GM12878 (cell line): ENCODE results near the gene CEBPB. TPM values are rescaled to one million over a fixed set of nuclear protein-coding genes. Genes with fewer than 3 reads are reported as not detected.

Experiments
- CBX3 ChIP-seq: fragments of 200-600 bp; sonication (generic); IDR thresholded peaks from 2 replicates; pipeline ENCODE4 v1.6.1; 2016; ENCODE audit warnings: low read depth, borderline replicate concordance
- CBX5 ChIP-seq: sonication (generic); IDR thresholded peaks from 2 replicates; pipeline ENCODE4 v1.6.1; 2016; ENCODE audit warnings: low read depth, moderate library complexity, mild to moderate bottlenecking, inconsistent platforms
- JUND ChIP-seq: IDR thresholded peaks from 2 replicates; pipeline ENCODE4 v1.6.1; 2012; ENCODE audit warnings: low read depth, mild to moderate bottlenecking, low read length, improper control_type of control experiment, moderate library complexity
- MEF2A ChIP-seq: IDR thresholded peaks from 2 replicates; pipeline ENCODE4 v1.6.1; 2011; ENCODE audit warnings: low read depth, mild to moderate bottlenecking, low read length, moderate library complexity; ENCODE audit not compliant: insufficient read depth
- MLLT1 ChIP-seq: fragments of 450-650 bp; IDR thresholded peaks from 2 replicates; pipeline ENCODE4 v1.6.1; 2016; ENCODE audit warnings: mild to moderate bottlenecking
- NR2C1 ChIP-seq: fragments of 450-650 bp; IDR thresholded peaks from 2 replicates; pipeline ENCODE4 v1.6.1; 2017; ENCODE audit warnings: antibody characterized with exemption, mild to moderate bottlenecking, moderate library complexity
- PAX8 ChIP-seq: fragments of 450-650 bp; IDR thresholded peaks from 2 replicates; pipeline ENCODE4 v1.6.1; 2017; ENCODE audit warnings: mild to moderate bottlenecking, moderate library complexity
- PKNOX1 ChIP-seq: fragments of 450-650 bp; IDR thresholded peaks from 2 replicates; pipeline ENCODE4 v1.6.1; 2016; ENCODE audit warnings: mild to moderate bottlenecking
- SIX5 ChIP-seq: IDR thresholded peaks from 2 replicates; pipeline ENCODE4 v1.6.1; 2011; ENCODE audit warnings: mild to moderate bottlenecking, low read depth, low read length, moderate library complexity; ENCODE audit not compliant: severe bottlenecking
- polyA plus RNA-seq, 11 experiments: library from polyadenylated mRNA; depleted of rRNA in 4 of 11; unstranded in 6 of 11; stranded (reverse) in 5 of 11; fragments of >200 nt; fragmentation: Nextera tagmentation in 4 of 11; fragmentation: Illumina TruSeq in 1 of 11; extraction: Ambion mirVana in 4 of 11; extraction: Trizol in 1 of 11; gene quantifications; 1 replicate in 1 of 11; 2 replicates in 10 of 11; pipeline versions ENCODE4 v1.2.1 to v1.2.3, GENCODE V29; 2011 to 2016; ENCODE audit warnings: inconsistent platforms in 2 of 11, missing spikeins in 2 of 11, low read depth in 1 of 11
- total RNA-seq, 4 experiments: library from RNA; depleted of rRNA in 3 of 4; stranded (reverse); fragments of >200 nt in 3 of 4; fragmentation: Illumina TruSeq in 1 of 4; extraction: Trizol in 1 of 4; gene quantifications; 2 replicates each; pipeline versions ENCODE4 v1.2.1 to v1.2.3, GENCODE V29; 2013 to 2021
- TF ChIP-seq, protein P1 (sequence below): fragments of 150-350 bp; IDR thresholded peaks from 2 replicates; pipeline ENCODE4 v1.6.1; 2016; ENCODE audit warnings: low read depth, low read length
- TF ChIP-seq, protein P2 (sequence below): IDR thresholded peaks from 2 replicates; pipeline ENCODE4 v1.6.1; 2011; ENCODE audit warnings: borderline replicate concordance, low read depth, mild to moderate bottlenecking, moderate library complexity, mixed read lengths, low read length; ENCODE audit not compliant: insufficient read depth; ENCODE audit errors: extremely low read length
- TF ChIP-seq, protein P3 (sequence below): fragments of 450-650 bp; IDR thresholded peaks from 2 replicates; pipeline ENCODE4 v1.6.1; 2018; ENCODE audit warnings: mild to moderate bottlenecking, low read depth, moderate library complexity; ENCODE audit not compliant: partially characterized antibody

Gene CEBPB
- total and polyA plus RNA-seq, 10 of the 15 experiments (the other 5 are each of a cell fraction or from before 2014, with no cell fraction given) = 0.18 to 8.8 (median 1.6) TPM

GRCh38 chr20:50231854-50232253, 41.2 kb downstream of the CEBPB start (continued):
- TF ChIP-seq, protein P1, sequence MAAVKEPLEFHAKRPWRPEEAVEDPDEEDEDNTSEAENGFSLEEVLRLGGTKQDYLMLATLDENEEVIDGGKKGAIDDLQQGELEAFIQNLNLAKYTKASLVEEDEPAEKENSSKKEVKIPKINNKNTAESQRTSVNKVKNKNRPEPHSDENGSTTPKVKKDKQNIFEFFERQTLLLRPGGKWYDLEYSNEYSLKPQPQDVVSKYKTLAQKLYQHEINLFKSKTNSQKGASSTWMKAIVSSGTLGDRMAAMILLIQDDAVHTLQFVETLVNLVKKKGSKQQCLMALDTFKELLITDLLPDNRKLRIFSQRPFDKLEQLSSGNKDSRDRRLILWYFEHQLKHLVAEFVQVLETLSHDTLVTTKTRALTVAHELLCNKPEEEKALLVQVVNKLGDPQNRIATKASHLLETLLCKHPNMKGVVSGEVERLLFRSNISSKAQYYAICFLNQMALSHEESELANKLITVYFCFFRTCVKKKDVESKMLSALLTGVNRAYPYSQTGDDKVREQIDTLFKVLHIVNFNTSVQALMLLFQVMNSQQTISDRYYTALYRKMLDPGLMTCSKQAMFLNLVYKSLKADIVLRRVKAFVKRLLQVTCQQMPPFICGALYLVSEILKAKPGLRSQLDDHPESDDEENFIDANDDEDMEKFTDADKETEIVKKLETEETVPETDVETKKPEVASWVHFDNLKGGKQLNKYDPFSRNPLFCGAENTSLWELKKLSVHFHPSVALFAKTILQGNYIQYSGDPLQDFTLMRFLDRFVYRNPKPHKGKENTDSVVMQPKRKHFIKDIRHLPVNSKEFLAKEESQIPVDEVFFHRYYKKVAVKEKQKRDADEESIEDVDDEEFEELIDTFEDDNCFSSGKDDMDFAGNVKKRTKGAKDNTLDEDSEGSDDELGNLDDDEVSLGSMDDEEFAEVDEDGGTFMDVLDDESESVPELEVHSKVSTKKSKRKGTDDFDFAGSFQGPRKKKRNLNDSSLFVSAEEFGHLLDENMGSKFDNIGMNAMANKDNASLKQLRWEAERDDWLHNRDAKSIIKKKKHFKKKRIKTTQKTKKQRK = no peak
- TF ChIP-seq, protein P2, sequence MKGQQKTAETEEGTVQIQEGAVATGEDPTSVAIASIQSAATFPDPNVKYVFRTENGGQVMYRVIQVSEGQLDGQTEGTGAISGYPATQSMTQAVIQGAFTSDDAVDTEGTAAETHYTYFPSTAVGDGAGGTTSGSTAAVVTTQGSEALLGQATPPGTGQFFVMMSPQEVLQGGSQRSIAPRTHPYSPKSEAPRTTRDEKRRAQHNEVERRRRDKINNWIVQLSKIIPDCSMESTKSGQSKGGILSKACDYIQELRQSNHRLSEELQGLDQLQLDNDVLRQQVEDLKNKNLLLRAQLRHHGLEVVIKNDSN = no peak
- TF ChIP-seq PAX8 (no peak), JUND (no peak), CBX3 (no peak), SIX5 (no peak), MLLT1 (no peak), PKNOX1 (no peak), NR2C1 (no peak), MEF2A (no peak), CBX5 (no peak)
- TF ChIP-seq, protein P3, sequence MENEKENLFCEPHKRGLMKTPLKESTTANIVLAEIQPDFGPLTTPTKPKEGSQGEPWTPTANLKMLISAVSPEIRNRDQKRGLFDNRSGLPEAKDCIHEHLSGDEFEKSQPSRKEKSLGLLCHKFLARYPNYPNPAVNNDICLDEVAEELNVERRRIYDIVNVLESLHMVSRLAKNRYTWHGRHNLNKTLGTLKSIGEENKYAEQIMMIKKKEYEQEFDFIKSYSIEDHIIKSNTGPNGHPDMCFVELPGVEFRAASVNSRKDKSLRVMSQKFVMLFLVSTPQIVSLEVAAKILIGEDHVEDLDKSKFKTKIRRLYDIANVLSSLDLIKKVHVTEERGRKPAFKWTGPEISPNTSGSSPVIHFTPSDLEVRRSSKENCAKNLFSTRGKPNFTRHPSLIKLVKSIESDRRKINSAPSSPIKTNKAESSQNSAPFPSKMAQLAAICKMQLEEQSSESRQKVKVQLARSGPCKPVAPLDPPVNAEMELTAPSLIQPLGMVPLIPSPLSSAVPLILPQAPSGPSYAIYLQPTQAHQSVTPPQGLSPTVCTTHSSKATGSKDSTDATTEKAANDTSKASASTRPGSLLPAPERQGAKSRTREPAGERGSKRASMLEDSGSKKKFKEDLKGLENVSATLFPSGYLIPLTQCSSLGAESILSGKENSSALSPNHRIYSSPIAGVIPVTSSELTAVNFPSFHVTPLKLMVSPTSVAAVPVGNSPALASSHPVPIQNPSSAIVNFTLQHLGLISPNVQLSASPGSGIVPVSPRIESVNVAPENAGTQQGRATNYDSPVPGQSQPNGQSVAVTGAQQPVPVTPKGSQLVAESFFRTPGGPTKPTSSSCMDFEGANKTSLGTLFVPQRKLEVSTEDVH = no peak
